A549 (cell line): ENCODE data around the gene PTPRS. TPM values are rescaled to one million over a fixed set of nuclear protein-coding genes. Genes with fewer than 3 reads are reported as not detected.

Experiments used
- ATAC-seq, 2 experiments: fragments of 200-7000 bp in 1 of 2; fragments of >200 bp in 1 of 2; cut with Nextera tagmentation in 1 of 2; cut with Tn5 transposase in 1 of 2; 3 replicates each; pipeline versions ENCODE4 v1.8.0 to v1.9.1; 2018 to 2020; ENCODE audit warnings: mild to moderate bottlenecking in 1 of 2, moderate library complexity in 1 of 2
- CTCF ChIA-PET: fragments of 300-600 bp; sonication (Branson Sonifier 250); formaldehyde crosslinking; extraction: SDS; loops from one replicate; lab custom pipeline; 2021; ENCODE audit warnings: antibody characterized with exemption, inconsistent platforms; lab: Yijun Ruan, JAX
- POLR2A ChIA-PET: fragments of 350-600 bp; formaldehyde crosslinking; extraction: SDS; loops from one replicate; lab custom pipeline; 2021; ENCODE audit warnings: antibody characterized with exemption, inconsistent platforms; lab: Yijun Ruan, JAX
- DNase-seq, 2 experiments: peaks; one replicate each; pipeline versions ENCODE4 v3.0.0 to v3.0.0-alpha.2; 2011 to 2016; ENCODE audit warnings: low read depth in 1 of 2, low spot score in 1 of 2
- FAIRE-seq: peaks from 2 replicates; lab custom pipeline; 2011; peaks lifted over from hg19 to GRCh38; lab: Jason Lieb, UNC
- H3K27ac ChIP-seq, 2 experiments: fragments of >200 bp; sonication (Bioruptor Twin); formaldehyde crosslinking; 3 replicates each; pipeline ENCODE4 v1.5.1; 2016 to 2017
- H3K4me1 ChIP-seq: fragments of >200 bp; sonication (Bioruptor Twin); formaldehyde crosslinking; 3 replicates; pipeline ENCODE4 v1.6.1; 2016
- H3K4me2 ChIP-seq: fragments of >200 bp; sonication (Bioruptor Twin); formaldehyde crosslinking; 3 replicates; pipeline ENCODE4 v1.6.1; 2016
- H3K4me3 ChIP-seq: fragments of >200 bp; sonication (Bioruptor Twin); formaldehyde crosslinking; 3 replicates; pipeline ENCODE4 v1.5.1; 2016
- H3K9me3 ChIP-seq: fragments of >200 bp; sonication (Bioruptor Twin); formaldehyde crosslinking; 3 replicates; pipeline ENCODE4 v1.6.1; 2016
- CHD4 ChIP-seq: fragments of 200-600 bp; sonication (generic); IDR thresholded peaks from 2 replicates; pipeline ENCODE4 v1.6.1; 2016; ENCODE audit warnings: antibody characterized with exemption, mild to moderate bottlenecking, borderline replicate concordance
- EHMT2 ChIP-seq: fragments of 200-600 bp; sonication (generic); IDR thresholded peaks from 2 replicates; pipeline ENCODE4 v1.6.1; 2016; ENCODE audit warnings: antibody characterized with exemption, low read depth, mild to moderate bottlenecking, moderate library complexity
- ESRRA ChIP-seq: fragments of 150-350 bp; IDR thresholded peaks from 2 replicates; pipeline ENCODE4 v1.6.1; 2014; ENCODE audit warnings: mild to moderate bottlenecking, low read length, borderline replicate concordance
- FOSB ChIP-seq: fragments of 250-450 bp; sonication (Bioruptor Pico); IDR thresholded peaks from 2 replicates; pipeline ENCODE4 v1.5.0; 2020; ENCODE audit warnings: mild to moderate bottlenecking, moderate library complexity
- KDM1A ChIP-seq: fragments of 200-600 bp; sonication (generic); IDR thresholded peaks from 2 replicates; pipeline ENCODE4 v1.6.1; 2016; ENCODE audit warnings: low read depth, mild to moderate bottlenecking
- NPAS2 ChIP-seq: fragments of 250-450 bp; sonication (Bioruptor Pico); IDR thresholded peaks from 2 replicates; pipeline ENCODE4 v1.8.0; 2022; ENCODE audit warnings: mild to moderate bottlenecking, moderate library complexity, borderline replicate concordance
- PHF8 ChIP-seq: fragments of 200-600 bp; sonication (generic); IDR thresholded peaks from 2 replicates; pipeline ENCODE4 v1.6.1; 2016; ENCODE audit warnings: low read depth, mild to moderate bottlenecking, antibody characterized with exemption, moderate library complexity, borderline replicate concordance
- RAD21 ChIP-seq, 2 experiments: fragments of >200 bp in 1 of 2; sonication (Bioruptor Twin) in 1 of 2; formaldehyde crosslinking in 1 of 2; IDR thresholded peaks in 1 of 2; conservative IDR thresholded peaks in 1 of 2; 2 replicates in 1 of 2; 3 replicates in 1 of 2; pipeline ENCODE4 v1.6.1; 2012 to 2018; ENCODE audit warnings: inconsistent platforms in 1 of 2
- RARB ChIP-seq: fragments of 250-450 bp; sonication (Bioruptor Pico); IDR thresholded peaks from 2 replicates; pipeline ENCODE4 v1.8.0; 2021; ENCODE audit warnings: mild to moderate bottlenecking, moderate library complexity
- RCOR1 ChIP-seq: fragments of 150-350 bp; IDR thresholded peaks from 2 replicates; pipeline ENCODE4 v1.6.1; 2014; ENCODE audit warnings: antibody characterized with exemption, low read length, low read depth
- SMC3 ChIP-seq: fragments of >200 bp; sonication (Bioruptor Twin); formaldehyde crosslinking; IDR thresholded peaks from 3 replicates; pipeline ENCODE4 v1.6.1; 2018; ENCODE audit warnings: inconsistent platforms
- SREBF2 ChIP-seq: fragments of 450-650 bp; IDR thresholded peaks from 2 replicates; pipeline ENCODE4 v1.6.1; 2014; ENCODE audit warnings: mild to moderate bottlenecking, moderate library complexity
- TP53 ChIP-seq: fragments of 250-450 bp; sonication (Bioruptor Pico); IDR thresholded peaks from 2 replicates; pipeline ENCODE4 v1.5.0; 2021; ENCODE audit warnings: mild to moderate bottlenecking, moderate library complexity
- ZFP36 ChIP-seq: fragments of 450-650 bp; IDR thresholded peaks from 2 replicates; pipeline ENCODE4 v1.6.1; 2014; ENCODE audit warnings: borderline replicate concordance; ENCODE audit not compliant: partially characterized antibody
- ZNF302 ChIP-seq: fragments of 250-450 bp; sonication (Bioruptor Pico); IDR thresholded peaks from 2 replicates; pipeline ENCODE4 v1.9.0; 2021; ENCODE audit warnings: inconsistent platforms, mild to moderate bottlenecking, moderate library complexity
- WGBS: methylation state at CpG from one replicate; pipeline ENCODE4 v1.1.6; 2017; ENCODE audit errors: missing lambda C conversion rate; 5-methylcytosine and 5-hydroxymethylcytosine counted together
- polyA plus RNA-seq, 4 experiments: library from polyadenylated mRNA; depleted of rRNA in 3 of 4; stranded (reverse); fragments of >200 nt; fragmentation: RNase III in 1 of 4; extraction: RNeasy Plus Mini Kit Qiagen cat#74134 plus additional on column Dnase treatment in 1 of 4; gene quantifications; 2 replicates in 3 of 4; 3 replicates in 1 of 4; pipeline ENCODE4 v1.2.3, GENCODE V29; 2011 to 2017
- TF ChIP-seq, protein P1 (sequence below): fragments of 200-600 bp; sonication (generic); IDR thresholded peaks from 2 replicates; pipeline ENCODE4 v1.6.1; 2016; ENCODE audit warnings: antibody characterized with exemption, mild to moderate bottlenecking, moderate library complexity
- TF ChIP-seq, protein P2 (sequence below): IDR thresholded peaks from 2 replicates; pipeline ENCODE4 v1.6.1; 2012; ENCODE audit warnings: low read depth, borderline replicate concordance
- TF ChIP-seq, protein P3 (sequence below): fragments of 150-350 bp; IDR thresholded peaks from 2 replicates; pipeline ENCODE4 v1.6.1; 2014; ENCODE audit warnings: low read depth, mild to moderate bottlenecking, low read length
- TF ChIP-seq, protein P4 (sequence below): IDR thresholded peaks from 2 replicates; pipeline ENCODE4 v1.6.1; 2012
- TF ChIP-seq, protein P5 (sequence below): fragments of >200 bp; sonication (Bioruptor Twin); formaldehyde crosslinking; IDR thresholded peaks from 3 replicates; pipeline ENCODE4 v1.6.1; 2016
- TF ChIP-seq, protein P6 (sequence below): fragments of 250-450 bp; sonication (Bioruptor Pico); IDR thresholded peaks from 2 replicates; pipeline ENCODE4 v1.5.0; 2021; ENCODE audit warnings: mild to moderate bottlenecking, moderate library complexity, borderline replicate concordance

Gene PTPRS
- polyA plus RNA-seq, 2 of the 4 experiments (the other 2 are of a cell fraction), result 22.3 to 44.7 TPM

DNA sequence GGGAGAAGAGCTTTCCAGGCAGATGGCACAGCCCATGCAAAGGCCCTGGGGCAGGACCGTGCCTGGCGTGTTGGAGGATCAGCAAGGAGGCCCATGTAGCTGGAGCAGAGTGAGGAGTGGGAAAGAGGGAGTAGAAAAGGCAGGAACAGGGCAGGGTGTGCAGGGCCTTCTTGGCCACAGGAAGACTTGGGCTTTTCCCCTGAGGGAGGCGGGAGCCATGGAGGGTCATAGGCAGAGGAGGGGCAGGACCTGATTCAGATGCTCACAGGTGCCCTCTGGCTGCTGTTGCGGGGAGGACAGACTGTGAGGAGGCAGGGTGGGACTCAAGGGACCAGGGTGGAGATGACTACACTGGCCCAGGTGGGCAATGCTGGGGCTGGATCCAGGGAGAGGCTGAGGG is 13.8 kb upstream of the PTPRS start:
- Histone ChIP-seq H3K4me3 (no peak overlapping the region), H3K4me2 (no peak overlapping the region), H3K4me1 (no peaks in the 10 kb centered on the region), H3K9me3 (no peaks in the 10 kb centered on the region), H3K27ac (no peak overlapping the region)
- 61% methylated on average over 4 of the region's 4 CpGs for WGBS
- CTCF ChIA-PET, result interaction anchor here (0.7 to 1.2 kb wide), 5 partner anchors 10 to 306 kb away, joined by 3 read pairs; no protein-coding TSS in a partner anchor
- no peak for FAIRE-seq
- peak in 1 of 2 experiments; percentile 42 for DNase-seq
- peak; percentile 76 to 77 for ATAC-seq
- TF ChIP-seq SMC3 (no peak), TP53 (CRISPR knock-in tag) (no peak), ZNF302 (CRISPR knock-in tag) (no peak), NPAS2 (CRISPR knock-in tag) (no peak), RCOR1 (no peak), KDM1A (0 out of 2 replicates have a peak, but pooled peaks have one; percentile 45), RARB (CRISPR knock-in tag) (no peak), RAD21 (conservative IDR thresholded peaks at IDR 0.05 in 1 of 2, IDR thresholded peaks at IDR 0.05 in 1 of 2) (peak in 1 of 2 experiments; percentile 24; a peak in 1 of 5 replicates), ESRRA (no peak), EHMT2 (no peak), SREBF2 (no peak), FOSB (CRISPR knock-in tag) (no peak), PHF8 (no peak), ZFP36 (peak; percentile 91), CHD4 (no peak)
- TF ChIP-seq, protein P1, sequence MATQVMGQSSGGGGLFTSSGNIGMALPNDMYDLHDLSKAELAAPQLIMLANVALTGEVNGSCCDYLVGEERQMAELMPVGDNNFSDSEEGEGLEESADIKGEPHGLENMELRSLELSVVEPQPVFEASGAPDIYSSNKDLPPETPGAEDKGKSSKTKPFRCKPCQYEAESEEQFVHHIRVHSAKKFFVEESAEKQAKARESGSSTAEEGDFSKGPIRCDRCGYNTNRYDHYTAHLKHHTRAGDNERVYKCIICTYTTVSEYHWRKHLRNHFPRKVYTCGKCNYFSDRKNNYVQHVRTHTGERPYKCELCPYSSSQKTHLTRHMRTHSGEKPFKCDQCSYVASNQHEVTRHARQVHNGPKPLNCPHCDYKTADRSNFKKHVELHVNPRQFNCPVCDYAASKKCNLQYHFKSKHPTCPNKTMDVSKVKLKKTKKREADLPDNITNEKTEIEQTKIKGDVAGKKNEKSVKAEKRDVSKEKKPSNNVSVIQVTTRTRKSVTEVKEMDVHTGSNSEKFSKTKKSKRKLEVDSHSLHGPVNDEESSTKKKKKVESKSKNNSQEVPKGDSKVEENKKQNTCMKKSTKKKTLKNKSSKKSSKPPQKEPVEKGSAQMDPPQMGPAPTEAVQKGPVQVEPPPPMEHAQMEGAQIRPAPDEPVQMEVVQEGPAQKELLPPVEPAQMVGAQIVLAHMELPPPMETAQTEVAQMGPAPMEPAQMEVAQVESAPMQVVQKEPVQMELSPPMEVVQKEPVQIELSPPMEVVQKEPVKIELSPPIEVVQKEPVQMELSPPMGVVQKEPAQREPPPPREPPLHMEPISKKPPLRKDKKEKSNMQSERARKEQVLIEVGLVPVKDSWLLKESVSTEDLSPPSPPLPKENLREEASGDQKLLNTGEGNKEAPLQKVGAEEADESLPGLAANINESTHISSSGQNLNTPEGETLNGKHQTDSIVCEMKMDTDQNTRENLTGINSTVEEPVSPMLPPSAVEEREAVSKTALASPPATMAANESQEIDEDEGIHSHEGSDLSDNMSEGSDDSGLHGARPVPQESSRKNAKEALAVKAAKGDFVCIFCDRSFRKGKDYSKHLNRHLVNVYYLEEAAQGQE, result no peak
- TF ChIP-seq, protein P2, sequence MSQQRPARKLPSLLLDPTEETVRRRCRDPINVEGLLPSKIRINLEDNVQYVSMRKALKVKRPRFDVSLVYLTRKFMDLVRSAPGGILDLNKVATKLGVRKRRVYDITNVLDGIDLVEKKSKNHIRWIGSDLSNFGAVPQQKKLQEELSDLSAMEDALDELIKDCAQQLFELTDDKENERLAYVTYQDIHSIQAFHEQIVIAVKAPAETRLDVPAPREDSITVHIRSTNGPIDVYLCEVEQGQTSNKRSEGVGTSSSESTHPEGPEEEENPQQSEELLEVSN, result no peak
- TF ChIP-seq, protein P3, sequence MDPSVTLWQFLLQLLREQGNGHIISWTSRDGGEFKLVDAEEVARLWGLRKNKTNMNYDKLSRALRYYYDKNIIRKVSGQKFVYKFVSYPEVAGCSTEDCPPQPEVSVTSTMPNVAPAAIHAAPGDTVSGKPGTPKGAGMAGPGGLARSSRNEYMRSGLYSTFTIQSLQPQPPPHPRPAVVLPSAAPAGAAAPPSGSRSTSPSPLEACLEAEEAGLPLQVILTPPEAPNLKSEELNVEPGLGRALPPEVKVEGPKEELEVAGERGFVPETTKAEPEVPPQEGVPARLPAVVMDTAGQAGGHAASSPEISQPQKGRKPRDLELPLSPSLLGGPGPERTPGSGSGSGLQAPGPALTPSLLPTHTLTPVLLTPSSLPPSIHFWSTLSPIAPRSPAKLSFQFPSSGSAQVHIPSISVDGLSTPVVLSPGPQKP, result no peak
- TF ChIP-seq, protein P4, sequence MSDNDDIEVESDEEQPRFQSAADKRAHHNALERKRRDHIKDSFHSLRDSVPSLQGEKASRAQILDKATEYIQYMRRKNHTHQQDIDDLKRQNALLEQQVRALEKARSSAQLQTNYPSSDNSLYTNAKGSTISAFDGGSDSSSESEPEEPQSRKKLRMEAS, result no peak
- TF ChIP-seq, protein P5, sequence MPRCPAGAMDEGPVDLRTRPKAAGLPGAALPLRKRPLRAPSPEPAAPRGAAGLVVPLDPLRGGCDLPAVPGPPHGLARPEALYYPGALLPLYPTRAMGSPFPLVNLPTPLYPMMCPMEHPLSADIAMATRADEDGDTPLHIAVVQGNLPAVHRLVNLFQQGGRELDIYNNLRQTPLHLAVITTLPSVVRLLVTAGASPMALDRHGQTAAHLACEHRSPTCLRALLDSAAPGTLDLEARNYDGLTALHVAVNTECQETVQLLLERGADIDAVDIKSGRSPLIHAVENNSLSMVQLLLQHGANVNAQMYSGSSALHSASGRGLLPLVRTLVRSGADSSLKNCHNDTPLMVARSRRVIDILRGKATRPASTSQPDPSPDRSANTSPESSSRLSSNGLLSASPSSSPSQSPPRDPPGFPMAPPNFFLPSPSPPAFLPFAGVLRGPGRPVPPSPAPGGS, result no peak
- TF ChIP-seq, protein P6, sequence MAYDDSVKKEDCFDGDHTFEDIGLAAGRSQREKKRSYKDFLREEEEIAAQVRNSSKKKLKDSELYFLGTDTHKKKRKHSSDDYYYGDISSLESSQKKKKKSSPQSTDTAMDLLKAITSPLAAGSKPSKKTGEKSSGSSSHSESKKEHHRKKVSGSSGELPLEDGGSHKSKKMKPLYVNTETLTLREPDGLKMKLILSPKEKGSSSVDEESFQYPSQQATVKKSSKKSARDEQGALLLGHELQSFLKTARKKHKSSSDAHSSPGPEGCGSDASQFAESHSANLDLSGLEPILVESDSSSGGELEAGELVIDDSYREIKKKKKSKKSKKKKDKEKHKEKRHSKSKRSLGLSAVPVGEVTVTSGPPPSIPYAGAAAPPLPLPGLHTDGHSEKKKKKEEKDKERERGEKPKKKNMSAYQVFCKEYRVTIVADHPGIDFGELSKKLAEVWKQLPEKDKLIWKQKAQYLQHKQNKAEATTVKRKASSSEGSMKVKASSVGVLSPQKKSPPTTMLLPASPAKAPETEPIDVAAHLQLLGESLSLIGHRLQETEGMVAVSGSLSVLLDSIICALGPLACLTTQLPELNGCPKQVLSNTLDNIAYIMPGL (CRISPR knock-in tag), result no peak
- POLR2A ChIA-PET, result no interaction called here
